GM18498 (cell line): Measurements from ENCODE around the gene SMYD1.

Experiments used
- ATAC-seq: cut with Tn5 transposase; IDR thresholded peaks from one replicate; pipeline ENCODE4 v1.9.1; 2021; ENCODE audit warnings: mild to moderate bottlenecking, moderate library complexity; ENCODE audit not compliant: unreplicated experiment

Gene SMYD1

GRCh38 chr2:88055371-88056128, 12.1 kb upstream of the SMYD1 start, which contains the start of gene KRCC1:
TSS of gene KRCC1 (minus strand) at chr2:88055783. CDS start at chr2:88028563, 27,220 bp downstream.
- ATAC-seq = peak; percentile 96

DNA sequence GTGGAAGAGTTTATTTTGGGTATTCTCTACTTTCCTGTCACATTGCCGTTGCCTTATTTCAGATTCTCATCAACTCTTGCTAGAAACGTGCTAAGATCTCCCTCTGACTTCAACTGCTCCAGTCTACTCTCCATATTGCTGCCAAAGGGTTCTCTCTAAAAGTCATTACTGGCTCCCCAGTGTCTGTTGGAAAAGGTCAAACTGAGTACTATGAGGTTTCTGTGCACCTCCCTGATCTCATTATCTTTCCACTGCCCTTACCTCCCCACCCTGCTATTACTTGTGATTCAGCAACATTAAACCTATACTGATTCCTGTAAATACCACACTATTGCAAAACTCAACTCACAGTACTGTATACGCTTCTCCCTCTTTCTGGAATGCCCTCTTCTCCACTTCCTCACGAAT, 10.2 kb upstream of the SMYD1 start:
- no peak for ATAC-seq

GRCh38 chr2:88058191-88058590, 9.4 kb upstream of the SMYD1 start:
- no peak for ATAC-seq

DNA sequence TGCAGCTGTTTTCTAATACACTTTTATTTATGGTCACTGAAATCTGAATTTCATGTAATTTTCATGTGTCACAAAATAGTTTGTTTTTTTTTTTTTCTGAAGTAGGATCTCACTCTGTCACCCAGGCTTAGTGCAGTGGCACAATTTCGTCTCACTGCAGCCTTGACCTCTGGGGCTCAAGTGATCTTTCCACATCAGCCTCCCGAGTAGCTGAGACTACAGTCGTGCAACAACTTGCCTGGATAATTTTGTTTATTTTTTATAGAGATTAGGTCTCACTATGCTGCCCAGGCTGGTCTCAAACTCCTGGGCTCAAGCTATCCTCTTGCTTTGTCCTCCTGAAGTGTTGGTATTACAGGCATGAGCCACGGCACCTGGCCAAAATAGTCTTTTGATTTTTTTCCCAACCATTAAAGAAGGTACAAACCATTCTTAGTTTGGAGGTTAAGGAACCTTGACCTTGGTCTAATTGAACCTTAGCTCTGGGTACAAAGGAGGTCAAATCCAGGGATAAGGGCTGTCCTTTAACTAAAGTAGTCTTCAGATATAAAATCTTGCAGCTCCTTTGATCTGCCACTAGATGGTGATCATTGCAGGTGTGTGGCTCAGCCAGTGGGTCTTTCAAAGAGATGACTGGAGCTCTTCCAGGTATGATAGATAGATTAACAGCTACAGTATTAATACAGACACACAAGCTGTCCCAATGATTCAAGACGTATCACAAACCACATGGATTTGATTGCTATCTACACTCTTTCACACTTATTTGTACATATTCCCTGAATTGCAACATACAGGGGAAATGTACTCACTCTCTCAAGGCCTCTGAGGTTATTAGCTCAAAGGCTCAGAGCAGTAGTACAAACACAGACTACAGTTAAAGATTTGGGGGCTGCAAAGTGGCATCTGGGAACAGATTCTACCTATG, 7.4 kb upstream of the SMYD1 start:
- peak; percentile 43 for ATAC-seq

- no peak for ATAC-seq
Observed at GRCh38 chr2:88060907-88061275, 6.7 kb upstream of the SMYD1 start.

GRCh38 chr2:88061295-88061694, 6.3 kb upstream of the SMYD1 start:
- ATAC-seq = no peak

DNA sequence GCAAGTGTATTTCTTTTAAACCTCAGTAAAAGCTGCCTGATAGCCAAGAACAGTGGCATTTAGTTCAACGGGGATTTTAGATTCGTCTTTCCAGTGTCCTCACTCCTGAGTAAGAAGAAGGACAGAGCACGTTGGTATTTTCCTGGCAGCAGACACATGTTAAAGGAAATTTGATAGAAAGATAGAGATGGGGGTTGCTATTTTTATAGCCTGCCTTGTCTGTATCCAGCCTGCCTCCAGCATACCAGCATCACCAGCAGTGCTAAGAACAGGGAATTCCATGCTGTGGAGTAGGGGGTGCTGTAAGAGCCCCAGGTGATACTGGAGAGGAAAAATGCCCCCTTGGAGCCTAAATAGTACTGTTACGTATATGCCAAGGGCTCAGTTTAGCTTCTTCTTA, 1.1 kb upstream of the SMYD1 start:
- ATAC-seq = no peak

DNA sequence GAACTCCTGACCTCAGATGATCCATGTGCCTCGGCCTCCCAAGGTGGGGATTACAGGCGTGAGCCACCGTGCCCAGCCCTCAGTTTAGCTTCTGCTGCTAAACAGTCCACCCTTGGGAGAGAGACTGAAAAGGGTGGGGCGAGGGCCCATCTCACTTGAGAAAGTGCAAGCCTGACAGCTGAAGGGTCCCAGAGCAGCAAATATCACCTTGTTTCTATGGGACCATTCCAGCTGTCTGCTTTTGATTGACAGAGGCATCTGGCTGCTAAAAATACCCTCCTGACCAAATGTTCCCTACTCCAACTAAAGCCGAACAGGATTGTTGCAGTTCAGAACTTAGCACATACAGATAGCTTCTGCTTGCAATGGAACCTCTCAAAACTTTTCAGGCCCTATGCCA, 436 bp upstream of the SMYD1 start:
- no peak for ATAC-seq

DNA sequence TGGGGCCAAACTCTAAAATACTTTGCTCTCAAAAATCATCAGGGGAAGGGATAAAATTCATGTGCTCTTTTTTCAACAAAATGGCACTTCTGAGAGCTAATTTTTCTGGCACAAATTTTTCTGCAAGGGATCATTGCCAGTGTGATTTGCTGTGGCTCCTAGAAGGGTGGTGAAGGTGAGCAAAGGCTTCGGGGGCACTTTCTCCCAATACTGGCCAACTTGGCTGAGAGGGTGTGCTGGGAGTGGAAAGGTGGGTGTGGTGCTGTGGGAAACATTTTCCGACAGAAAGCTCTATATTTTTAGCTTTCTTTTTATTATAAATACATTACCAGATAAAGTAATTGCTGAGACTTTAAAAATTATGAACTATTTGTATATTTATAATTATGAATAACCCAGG, 419 bp downstream of the SMYD1 start:
- no peak for ATAC-seq

GRCh38 chr2:88069117-88069516, 1.5 kb downstream of the SMYD1 start:
- no peak for ATAC-seq

DNA sequence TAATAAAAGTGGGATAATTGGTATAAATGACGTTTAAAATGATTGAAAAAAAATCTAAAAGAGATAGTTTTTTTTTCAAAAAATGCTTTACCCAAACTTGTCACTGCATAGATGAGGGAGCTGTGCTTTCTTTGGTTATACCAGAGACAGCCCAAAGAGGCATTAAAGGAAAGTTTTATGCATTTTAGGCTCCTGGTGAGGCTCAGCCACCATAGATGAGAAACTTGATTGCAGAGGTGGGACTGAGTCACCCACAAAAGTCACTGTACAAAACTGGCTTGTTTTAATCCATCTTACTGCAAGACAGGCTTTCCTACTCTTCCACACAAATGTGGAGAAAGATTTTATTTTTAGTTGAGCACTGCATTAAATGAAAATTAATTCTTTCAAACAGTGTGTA, 2.4 kb downstream of the SMYD1 start:
- ATAC-seq = no peak

GRCh38 chr2:88071365-88071764, 3.7 kb downstream of the SMYD1 start:
- ATAC-seq = no peak

DNA sequence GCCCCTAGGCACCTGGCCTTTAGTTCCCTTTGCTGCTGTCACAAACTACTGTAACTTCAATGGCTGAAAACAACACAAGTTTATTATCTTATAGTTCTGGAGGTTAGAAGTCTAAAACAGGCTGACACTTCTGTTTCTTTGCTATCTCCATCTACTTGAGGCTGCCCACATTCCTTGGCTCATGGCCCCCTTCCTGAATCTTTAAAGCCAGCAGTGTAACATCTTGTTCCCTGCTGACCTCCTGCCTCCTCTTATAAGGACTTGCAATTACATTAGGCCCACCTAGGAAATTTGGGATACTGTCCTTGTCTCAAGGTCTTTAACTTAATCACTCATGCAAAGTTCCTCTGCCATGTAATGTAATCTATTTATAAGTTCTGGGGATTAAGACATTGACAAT, 6.5 kb downstream of the SMYD1 start:
- ATAC-seq = no peak

- ATAC-seq = no peak
Observed at GRCh38 chr2:88074854-88075292, 7.2 kb downstream of the SMYD1 start.

- no peak for ATAC-seq
Observed at GRCh38 chr2:88077080-88077479, 9.5 kb downstream of the SMYD1 start.

DNA sequence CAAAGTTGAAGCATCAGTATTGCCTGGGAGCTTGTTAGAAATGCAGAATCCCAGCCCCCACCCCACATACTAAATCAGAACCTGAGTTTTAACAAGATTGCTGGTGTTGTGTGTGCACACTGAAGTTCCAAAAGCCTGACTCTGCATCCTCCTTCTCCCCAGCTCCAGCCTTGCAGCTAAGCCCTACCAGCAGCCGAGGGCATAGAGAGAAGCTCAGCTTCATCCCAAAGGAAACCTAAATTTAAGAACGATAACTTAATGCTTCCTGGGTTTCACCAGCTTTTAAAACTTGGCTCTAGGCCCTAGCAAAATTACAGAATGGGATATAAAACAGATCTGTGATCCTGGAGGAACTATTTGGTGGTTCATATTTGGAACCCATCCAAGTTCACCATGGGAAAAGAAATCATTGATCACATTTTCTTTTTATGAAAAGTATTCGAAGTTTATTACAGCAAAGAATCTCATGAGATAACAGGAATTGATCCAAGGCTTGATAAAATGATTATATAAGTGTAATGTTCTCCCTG, 11.1 kb downstream of the SMYD1 start:
- ATAC-seq = no peak

DNA sequence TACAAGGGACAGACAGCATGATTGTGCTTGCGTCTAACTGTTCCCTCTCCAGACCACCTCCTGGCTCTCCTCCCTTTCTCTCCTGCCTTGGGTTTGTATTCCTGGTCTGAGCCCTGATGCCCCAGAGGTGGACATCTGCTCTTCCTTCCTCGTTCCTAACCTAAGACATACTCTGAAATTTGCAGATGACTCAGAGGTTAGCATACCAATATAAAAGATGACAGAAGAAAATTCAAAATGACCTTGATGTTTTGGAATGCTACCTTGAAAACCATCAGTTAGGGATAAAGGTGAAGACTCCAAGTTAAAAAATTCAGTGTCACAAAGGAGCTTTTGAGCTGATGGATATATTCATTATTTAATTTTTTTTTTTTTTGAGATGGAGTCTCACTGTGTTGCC, 12.9 kb downstream of the SMYD1 start:
- no peak for ATAC-seq

- ATAC-seq = no peak
Observed at GRCh38 chr2:88081924-88082608, 14.4 kb downstream of the SMYD1 start.

GRCh38 chr2:88082781-88083180, 15.2 kb downstream of the SMYD1 start:
- ATAC-seq = no peak

GRCh38 chr2:88085099-88085498, 17.5 kb downstream of the SMYD1 start:
- ATAC-seq = no peak

DNA sequence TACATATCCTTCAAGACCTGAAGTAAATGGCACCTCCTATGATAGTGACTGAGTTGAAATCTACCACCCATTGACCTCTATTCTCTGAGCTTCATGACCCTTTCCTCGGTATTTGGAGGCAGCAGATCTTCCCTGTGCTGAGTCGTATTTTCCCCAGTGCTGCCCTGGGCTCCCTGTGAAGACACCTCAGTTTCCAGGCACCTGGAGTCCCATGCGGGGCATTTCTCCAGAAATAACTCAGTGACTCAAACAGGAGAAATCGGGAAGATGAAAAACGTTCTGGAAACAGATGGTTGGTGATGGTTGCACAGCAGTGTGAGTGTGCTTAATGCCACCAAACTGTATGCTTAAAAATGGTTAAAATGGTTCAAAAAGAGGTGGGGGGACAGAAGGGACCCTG, 18.0 kb downstream of the SMYD1 start:
- no peak for ATAC-seq
